ENCODE results near the gene PLPP4.

- TF ChIP-seq CTCF (IDR thresholded peaks at IDR 0.05; ENCODE audit: insufficient read depth, low read length) (no peak), GABPA (IDR thresholded peaks at IDR 0.05; ENCODE audit: low read depth) (no peak), POLR2AphosphoS5 (IDR thresholded peaks at IDR 0.05; ENCODE audit: low read depth) (no peak)
- TF ChIP-seq, protein P1, sequence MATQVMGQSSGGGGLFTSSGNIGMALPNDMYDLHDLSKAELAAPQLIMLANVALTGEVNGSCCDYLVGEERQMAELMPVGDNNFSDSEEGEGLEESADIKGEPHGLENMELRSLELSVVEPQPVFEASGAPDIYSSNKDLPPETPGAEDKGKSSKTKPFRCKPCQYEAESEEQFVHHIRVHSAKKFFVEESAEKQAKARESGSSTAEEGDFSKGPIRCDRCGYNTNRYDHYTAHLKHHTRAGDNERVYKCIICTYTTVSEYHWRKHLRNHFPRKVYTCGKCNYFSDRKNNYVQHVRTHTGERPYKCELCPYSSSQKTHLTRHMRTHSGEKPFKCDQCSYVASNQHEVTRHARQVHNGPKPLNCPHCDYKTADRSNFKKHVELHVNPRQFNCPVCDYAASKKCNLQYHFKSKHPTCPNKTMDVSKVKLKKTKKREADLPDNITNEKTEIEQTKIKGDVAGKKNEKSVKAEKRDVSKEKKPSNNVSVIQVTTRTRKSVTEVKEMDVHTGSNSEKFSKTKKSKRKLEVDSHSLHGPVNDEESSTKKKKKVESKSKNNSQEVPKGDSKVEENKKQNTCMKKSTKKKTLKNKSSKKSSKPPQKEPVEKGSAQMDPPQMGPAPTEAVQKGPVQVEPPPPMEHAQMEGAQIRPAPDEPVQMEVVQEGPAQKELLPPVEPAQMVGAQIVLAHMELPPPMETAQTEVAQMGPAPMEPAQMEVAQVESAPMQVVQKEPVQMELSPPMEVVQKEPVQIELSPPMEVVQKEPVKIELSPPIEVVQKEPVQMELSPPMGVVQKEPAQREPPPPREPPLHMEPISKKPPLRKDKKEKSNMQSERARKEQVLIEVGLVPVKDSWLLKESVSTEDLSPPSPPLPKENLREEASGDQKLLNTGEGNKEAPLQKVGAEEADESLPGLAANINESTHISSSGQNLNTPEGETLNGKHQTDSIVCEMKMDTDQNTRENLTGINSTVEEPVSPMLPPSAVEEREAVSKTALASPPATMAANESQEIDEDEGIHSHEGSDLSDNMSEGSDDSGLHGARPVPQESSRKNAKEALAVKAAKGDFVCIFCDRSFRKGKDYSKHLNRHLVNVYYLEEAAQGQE (IDR thresholded peaks at IDR 0.05; ENCODE audit: insufficient replicate concordance, low read depth) = no peak
These were observed 141.4 kb downstream of the PLPP4 start for GRCh38 chr10:120598386-120598785.

All from HL-60 (cell line).